ENCODE measurements around the gene VCAN.

VCAN gene

GRCh38 chr5:83507431-83507830, 35.9 kb downstream of the VCAN start:
- peak; percentile 55 for DNase-seq

DNA sequence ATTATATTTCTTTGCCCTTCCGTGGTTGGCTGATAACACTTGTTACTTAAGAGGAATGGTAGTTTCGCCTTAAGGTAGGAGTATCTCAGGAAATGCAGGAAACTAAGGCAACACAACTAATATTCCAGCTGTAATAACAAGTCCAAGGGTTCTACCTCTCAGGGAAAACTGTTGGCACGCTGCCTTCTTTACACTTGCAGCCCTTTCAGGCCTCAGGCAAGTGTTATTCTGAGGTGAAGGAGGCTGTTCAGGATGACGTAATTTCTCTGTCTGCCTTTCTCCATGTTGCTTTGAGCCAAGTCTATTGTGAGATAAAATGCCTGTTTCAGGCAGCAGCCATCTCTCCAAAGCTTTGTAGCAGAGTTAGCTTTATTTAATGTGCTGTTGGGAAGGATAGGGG, 38.0 kb downstream of the VCAN start:
- peak; percentile 90 for DNase-seq

DNA sequence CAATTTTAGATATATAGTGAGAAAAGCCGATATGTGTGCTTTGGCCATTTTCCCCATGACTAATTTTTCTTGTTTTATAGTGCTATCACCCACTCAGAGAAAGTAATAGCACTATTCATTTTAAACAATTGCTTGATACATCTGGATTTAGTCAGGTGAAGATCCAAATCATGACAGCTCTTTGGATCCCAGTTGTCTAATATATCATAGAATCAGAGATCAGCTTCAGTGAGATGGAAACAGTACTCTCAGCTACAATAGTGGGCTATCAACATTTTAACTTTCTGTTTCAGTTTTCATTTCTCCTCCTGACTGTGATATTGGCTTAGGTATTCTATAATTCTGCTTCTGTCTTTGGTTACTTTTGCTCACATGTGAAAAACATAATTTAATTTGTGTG, 38.7 kb downstream of the VCAN start:
- DNase-seq = no peak

DNA sequence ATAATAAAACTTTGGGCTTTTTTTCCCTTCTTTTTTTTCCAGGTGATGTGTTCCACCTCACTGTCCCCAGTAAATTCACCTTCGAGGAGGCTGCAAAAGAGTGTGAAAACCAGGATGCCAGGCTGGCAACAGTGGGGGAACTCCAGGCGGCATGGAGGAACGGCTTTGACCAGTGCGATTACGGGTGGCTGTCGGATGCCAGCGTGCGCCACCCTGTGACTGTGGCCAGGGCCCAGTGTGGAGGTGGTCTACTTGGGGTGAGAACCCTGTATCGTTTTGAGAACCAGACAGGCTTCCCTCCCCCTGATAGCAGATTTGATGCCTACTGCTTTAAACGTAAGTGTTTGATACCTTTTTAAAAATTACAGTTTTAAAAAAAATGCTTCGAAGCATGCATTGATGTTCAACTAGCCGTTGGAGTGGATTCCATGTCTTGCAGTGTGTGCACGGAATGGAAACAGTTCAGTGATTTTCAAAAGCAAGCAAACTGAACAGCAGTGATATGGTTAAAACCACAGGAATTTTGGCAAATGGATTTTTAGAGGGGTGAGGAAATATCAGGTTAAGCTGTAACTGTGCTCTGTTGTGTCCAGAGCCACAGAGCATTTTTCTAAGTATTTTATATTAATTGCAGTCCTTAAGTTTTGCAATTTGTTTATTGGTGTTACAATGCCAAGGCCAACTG, 40.7 kb downstream of the VCAN start:
- DNase-seq = no peak

DNA sequence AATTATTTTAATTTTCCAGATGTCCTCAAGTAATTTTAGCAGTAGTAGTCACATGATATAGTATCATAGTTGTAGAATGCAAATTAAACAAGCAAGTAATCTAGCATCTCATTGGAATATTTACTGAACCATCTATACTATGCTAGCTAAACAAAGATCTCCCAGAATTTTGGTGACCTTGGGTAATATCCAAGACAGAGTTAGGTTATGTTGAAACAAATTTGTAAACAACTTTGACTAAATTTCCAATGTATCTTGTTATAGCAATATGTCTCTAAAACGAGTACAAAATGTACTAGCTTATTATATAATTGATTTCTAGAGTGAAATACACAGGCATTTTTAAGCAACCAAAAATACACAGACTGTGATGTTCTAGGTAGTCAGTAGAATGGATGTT, 41.5 kb downstream of the VCAN start:
- DNase-seq = no peak

DNA sequence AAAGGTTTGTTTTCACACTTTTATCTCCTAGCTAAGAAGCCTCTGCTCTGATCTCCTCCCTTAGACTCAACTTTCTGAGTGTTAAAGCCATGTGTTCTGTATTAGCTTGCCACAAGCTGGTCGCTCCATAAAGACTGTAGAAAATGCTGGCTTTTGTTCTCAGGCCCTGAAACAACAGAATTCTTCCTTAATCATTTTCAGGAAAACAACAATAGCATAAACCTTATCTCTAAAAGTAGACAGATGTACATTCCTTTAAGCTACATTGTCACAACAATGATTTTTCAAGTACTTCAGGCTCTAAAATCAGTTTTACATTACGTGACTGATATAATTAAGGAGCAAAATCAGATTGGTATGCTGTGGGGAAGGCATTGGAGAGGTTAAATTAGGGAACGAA, 41.9 kb downstream of the VCAN start:
- no peak for DNase-seq

DNA sequence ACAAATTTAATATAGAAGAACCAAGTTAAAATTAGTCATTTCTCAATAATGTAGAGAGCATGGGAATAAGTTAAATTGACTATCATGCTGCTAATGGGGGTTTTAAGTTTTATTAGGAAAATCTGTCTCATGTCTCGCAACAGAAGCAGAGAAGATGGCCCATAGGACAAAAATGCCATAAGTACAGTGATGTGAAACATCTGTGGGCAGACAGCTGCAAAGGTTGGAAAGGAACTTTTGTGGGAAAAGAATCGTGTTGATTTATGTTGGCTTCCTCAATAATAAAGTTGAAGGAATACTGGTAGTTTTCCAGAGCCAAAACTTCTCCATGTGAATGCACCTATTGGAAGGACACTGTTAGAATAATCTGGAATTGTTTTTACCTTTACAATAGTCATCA, 44.8 kb downstream of the VCAN start:
- no peak for DNase-seq

- no peak for DNase-seq
Measured at GRCh38 chr5:83517072-83517687, 45.6 kb downstream of the VCAN start.

DNA sequence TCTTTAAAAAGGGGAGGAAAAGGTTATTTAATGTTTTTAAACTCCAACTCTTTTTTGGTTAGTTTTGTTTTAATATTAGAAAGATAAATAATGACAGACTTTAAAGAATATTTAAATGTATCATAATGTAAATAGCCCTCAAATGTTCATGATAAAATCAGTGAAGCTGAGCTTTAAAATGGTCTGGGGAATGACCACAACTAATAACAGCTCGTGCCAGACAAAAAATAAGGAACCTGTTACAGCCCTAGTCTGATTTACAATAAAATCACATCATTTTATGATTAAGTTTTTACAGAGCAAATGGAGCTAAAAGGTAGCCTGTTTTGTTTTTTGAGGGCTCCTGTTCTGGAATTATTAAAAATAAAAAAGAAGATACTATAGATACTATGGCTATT, 46.1 kb downstream of the VCAN start:
- no peak for DNase-seq

DNA sequence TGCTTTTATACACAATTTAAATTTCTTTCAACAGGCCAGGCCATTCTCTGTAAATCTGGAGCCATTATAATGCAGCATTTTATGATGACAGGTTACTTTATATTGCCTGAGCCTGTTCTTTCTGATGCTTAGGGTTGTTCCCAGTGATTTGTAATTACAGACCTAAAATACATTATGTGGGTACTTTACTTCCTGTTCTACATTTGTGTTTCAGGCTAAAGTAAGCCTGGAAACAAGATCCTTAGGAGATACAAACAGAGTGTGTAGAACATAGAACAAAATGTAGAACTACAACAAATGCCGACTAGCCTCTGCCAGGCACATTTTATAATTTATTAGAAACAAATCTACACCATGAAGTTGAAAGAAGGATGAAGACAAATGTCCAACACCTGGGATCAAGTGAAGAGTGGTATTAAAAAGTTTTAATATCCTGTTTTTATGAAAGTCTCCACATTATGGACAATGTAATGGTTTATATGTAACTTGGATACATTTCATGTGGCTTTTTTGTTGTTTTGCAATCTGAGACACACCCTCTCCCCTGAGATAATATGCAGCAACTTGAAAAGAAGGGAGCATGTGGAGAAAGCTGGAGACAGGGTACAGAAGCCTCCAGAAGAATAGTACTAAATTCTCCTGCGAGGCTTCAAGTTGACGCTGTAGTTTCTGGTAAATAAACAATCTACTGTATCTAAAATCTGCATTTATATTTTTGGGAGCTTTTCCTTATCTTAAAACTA, 46.9 kb downstream of the VCAN start:
- no peak for DNase-seq

- no peak for DNase-seq
Measured at GRCh38 chr5:83522446-83522845, 50.9 kb downstream of the VCAN start.

DNA sequence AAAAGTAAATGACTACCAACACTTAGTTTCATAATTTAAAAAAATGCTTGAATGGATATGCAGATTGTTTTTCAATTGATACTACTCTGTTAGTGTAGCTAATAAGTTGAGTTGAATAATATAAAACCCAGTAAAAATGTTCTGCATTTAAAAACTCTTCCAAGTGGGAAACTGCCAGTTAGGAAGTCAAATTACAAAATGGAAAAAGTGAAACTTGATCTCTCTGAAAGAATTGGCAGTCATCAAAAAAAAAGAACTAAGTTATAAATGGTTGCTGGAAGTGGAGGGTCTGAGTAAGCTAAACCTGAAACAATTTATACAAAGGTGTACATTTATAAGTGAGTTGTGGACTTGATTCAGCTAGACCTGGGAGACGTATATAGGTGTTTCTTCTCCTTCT, 52.4 kb downstream of the VCAN start:
- no peak for DNase-seq

DNA sequence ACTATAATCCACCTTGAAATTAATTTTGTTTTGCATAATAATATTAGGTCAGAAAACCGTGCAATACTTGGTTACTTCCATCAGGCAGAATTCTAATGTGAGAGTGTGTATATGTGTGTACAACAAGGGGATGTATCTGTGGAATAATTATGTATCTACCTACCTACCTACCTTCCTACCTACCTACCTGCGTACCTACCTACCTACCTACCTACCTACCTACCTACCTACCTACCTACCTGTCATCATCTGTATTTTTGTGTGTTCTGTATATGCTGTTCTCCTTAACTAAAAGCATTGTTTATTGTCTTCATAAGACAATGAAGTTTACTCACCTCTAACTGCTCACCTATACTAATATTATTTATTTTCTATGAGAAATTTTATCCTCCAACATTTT, 52.8 kb downstream of the VCAN start:
- DNase-seq = no peak

- DNase-seq = no peak
Measured at GRCh38 chr5:83524991-83525390, 53.4 kb downstream of the VCAN start.

DNA sequence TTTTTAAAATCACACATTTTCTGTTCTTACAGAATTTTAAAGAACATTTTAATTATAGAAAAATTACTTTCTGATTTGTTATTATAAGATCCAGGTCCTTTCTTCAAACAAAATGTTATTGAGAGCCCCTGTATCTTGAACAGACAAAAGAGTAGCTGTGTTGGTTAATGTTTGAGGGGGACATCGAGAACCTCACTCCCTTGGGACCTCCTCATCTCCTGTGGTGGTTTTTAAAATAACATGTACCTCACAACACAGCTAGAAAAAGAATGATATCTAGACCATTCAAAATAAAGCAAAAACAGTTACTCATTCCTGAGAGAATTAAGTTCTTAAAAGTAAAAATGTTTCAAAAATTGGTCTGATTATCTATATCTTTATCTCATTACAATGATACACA, 54.7 kb downstream of the VCAN start:
- DNase-seq = no peak

GRCh38 chr5:83527221-83527620, 55.7 kb downstream of the VCAN start:
- DNase-seq = no peak

DNA sequence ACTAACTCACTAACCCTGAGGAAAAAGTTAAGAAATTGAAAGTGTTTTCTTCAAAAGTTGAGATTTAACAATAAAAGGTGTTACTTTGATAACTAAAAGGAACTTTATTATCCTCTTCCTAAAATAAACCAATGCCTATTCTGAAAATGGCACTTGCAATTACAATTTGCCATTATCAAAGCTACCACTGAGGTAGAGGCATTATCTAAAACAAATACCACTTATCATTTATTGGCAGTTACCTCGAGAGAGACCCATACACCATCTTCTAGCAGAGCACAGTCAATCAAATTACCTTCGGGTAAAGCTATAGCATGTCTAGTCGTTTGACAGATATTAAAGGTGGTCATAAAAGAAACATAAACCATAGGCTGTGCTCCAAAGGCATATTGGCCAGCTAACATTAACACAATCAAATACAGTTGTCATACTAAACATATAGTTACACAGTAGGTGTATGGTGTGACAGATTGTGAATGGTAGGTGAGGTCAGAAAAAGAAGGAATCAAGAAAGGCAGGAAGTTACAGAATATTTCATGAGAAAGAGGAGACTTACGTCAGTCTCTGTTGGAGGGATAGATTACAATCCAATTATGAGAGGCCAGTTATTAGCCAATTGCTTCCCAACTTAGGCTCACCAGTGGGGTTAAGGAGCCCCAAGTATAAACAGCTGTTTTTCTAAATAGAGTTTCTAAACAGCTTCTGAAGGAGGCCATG, 56.3 kb downstream of the VCAN start:
- no peak for DNase-seq

- no peak for DNase-seq
Measured at GRCh38 chr5:83528439-83528769, 56.9 kb downstream of the VCAN start.

DNA sequence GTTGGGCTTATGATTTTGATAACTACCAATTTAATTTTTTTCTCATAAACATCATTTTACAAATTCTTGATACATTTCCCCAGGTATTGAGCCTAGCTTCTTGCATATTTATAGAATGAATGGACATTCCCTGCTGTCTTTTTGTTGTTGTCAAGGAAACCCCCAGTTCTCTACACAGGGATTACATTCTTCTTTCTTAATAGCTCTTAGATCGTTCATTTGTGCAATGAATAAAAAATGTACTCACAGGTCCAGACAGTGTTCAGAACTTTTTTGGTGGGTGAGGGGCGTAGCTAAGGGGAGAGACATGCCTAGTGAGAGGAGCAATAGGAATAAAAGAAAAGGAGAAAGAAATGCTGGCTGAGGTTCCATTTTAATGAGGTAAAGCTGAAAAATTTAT, 58.6 kb downstream of the VCAN start:
- no peak for DNase-seq

DNA sequence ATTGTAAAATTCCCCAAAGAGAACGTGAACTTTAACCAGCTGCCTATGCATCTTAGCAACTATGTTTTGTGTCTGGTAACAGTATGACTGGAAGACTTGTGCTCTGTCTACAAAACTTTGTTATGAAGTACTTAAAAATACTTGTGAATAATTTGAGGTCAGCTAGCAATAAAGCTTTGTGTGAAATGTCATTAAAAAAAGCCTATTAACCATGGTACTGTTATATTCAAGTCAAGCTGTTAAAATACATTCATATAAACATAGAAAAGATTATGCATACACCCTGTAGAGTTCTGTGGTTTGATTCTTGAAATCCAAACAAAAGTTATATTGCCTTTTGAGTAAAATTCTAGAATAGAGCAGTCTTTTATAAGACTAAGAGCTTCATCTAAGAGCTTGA, 60.1 kb downstream of the VCAN start:
- no peak for DNase-seq

DNA sequence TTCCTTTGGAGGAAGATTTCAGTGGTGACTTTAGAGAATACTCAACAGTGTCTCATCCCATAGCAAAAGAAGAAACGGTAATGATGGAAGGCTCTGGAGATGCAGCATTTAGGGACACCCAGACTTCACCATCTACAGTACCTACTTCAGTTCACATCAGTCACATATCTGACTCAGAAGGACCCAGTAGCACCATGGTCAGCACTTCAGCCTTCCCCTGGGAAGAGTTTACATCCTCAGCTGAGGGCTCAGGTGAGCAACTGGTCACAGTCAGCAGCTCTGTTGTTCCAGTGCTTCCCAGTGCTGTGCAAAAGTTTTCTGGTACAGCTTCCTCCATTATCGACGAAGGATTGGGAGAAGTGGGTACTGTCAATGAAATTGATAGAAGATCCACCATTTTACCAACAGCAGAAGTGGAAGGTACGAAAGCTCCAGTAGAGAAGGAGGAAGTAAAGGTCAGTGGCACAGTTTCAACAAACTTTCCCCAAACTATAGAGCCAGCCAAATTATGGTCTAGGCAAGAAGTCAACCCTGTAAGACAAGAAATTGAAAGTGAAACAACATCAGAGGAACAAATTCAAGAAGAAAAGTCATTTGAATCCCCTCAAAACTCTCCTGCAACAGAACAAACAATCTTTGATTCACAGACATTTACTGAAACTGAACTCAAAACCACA, 67.4 kb downstream of the VCAN start:
- no peak for DNase-seq

GRCh38 chr5:83539463-83539790, 67.9 kb downstream of the VCAN start:
- no peak for DNase-seq

DNA sequence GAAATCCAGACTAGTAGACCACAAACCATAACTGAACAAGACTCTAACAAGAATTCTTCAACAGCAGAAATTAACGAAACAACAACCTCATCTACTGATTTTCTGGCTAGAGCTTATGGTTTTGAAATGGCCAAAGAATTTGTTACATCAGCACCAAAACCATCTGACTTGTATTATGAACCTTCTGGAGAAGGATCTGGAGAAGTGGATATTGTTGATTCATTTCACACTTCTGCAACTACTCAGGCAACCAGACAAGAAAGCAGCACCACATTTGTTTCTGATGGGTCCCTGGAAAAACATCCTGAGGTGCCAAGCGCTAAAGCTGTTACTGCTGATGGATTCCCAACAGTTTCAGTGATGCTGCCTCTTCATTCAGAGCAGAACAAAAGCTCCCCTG, 68.6 kb downstream of the VCAN start:
- DNase-seq = no peak

DNA sequence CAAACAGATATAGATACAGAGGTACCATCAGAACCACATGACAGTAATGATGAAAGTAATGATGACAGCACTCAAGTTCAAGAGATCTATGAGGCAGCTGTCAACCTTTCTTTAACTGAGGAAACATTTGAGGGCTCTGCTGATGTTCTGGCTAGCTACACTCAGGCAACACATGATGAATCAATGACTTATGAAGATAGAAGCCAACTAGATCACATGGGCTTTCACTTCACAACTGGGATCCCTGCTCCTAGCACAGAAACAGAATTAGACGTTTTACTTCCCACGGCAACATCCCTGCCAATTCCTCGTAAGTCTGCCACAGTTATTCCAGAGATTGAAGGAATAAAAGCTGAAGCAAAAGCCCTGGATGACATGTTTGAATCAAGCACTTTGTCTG, 69.2 kb downstream of the VCAN start:
- no peak for DNase-seq

Data from NCI-H69 (cell line).